NCI-H345 treated with DMSO at 0.1 percent for 48 hours (cell line): ENCODE results near the gene NOS1.
A peak's percentile ranks its signal among the peaks of the same experiment; 100 is the strongest.
"Not testable (repeated sequence)": the region's sequence is repeated elsewhere in the genome, so short reads cannot be mapped to it uniquely, and the experiment has no call there.

Experiments
- DNase-seq: peaks from one replicate; lab custom pipeline; 2025; ENCODE audit not compliant: unreplicated experiment; lab: John Stamatoyannopoulos, UW

NOS1 gene

DNA sequence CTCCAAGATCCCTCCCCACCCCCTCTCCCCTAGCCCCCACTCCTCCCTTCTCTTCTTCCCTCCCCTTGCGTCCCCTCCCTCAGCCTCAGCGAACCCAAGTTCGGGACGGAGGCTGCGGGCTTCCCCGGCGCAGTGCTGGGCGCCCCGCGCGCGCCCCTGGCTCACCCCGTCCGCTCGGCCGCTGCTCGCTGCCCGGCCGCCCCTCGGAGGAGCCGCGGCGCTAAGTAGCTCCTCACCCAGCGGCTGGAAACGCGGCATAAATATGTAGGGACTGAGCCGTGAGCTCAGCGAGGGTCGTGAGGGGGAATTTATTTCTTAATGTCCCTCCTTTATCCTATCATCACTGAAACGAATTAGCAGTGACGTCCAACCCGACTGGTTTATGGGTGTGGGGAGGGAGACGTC lies at the start of gene NOS1:
NOS1 (minus strand) TSS at position 280 of the 405 bp plus-strand sequence. CDS start 30,557 bp downstream, outside the sequence.
- no peak for DNase-seq

DNA sequence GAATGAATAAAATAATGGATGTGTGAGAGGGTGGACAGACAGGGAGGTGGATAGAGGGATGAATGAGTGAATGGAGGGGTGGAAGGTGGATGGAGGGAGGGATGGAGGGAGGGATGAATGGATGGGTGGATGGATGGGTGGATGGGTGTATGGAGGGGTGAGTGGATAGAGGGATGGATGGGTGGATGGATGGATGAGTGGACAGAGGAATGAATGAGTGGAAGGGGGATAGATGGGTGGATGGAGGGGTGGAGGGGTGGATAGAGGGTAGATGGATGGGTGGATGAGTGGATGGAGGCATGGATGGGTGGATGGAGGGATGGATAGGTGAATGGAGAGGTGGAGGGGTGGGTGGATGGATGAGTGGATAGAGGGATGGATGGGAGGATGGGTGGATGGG lies 47.9 kb upstream of the NOS1 start:
- DNase-seq: no peak

DNA sequence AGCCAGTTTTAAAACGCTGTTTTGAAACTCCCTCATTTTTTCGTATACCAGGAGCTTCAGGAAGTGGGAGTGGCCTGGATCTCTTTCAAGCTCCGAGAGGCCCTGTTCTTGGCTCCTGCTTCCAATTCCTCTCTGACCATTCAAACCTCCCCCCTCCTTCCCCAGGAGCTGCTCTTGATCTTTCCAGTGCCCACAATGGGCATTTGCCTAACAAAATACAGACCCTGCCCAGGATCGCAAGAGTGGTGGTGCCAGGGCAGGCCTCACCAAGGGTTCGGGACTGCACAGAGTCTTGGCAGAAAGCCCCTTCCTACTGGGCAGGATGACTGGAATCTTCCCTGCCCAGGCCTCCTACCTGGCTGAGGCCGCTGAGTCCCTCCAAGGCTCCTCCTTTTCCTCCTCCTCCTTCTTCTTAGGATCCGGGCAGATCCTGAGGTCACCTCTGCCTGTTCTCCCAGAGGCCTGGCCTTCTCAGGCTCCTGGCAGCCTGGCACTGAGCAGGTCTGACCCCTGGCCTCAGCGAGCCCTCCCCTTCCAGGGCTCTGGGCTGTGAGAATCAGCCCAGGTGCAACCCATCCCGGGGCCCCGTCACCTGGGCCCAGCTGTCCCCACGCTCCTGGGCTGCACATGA lies 46.9 kb upstream of the NOS1 start:
- no peak for DNase-seq

DNA sequence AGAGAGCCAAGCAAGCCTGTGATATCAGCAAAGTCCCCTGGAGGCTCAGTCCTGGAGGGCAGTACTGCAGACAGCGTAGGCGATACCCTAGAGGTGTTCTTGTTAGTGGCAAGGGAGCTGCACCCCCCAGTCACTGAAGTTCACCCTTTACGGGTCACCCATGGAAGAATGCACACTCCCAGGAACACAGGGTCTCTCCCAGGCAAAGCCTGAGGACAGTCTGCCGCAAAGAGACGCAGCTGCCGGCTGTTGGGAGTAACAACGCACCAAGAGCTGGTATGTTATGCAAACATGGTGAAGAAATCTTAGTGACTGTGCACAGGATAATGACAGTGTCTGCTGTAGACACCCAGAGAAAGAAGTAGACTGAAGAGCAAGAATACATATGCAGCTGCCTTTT lies 43.5 kb upstream of the NOS1 start:
- no peak for DNase-seq

DNA sequence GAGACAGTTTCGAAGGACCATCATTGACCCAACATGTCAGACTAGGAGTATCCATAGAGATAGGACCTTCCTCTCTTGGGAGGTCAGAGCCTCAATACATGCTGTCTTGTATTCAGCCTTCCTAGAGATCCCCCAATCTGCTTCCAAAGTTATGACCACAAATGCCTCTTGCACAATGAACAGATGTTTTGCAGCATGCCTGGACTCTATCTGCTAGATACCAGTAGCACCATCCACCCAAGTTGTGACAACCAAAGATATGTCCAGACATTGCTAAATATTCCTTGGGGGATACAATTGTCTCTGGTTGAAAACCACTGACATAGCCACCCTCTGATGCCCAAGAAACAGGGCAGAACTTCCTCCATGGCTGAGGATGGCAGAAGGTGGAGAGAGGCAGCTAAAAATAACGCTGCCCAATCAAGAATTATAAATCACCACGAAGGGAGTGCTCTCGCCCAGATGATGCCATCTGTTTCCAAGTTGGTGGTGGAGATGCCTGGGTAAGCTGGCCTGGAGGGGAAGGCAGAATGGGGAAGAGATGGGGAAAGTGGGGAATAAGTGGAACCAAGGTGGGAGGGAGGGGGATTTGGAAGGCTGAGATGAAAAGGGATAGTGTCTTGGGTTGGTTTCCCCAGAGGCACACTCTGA lies 42.9 kb upstream of the NOS1 start:
- DNase-seq: no peak

DNA sequence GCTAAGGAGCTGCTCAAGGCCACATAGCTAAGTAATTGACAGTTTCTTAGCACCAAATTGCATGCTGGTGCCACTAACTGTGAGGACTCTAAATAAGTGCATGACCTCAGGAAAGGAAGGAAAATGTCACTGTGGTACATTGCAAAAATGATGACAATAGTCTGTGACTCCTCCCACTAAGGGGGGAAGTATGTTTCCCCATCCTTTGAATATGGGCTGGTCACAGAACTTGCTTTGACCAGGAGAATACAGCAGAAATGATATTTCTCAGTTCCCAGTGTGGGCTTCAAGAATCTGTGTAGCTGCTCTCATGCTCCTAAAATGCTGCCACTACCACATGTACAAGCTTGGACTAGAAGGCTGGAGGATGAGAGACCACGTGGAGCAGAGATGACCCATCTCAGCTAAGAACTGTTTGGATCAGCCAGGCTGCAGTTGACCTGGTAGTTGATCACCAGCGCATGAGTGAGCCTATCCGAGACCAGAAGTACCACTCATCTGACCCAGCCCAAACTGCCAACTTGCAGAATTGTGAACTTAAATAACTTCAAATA lies 42.2 kb upstream of the NOS1 start:
- DNase-seq: no peak

DNA sequence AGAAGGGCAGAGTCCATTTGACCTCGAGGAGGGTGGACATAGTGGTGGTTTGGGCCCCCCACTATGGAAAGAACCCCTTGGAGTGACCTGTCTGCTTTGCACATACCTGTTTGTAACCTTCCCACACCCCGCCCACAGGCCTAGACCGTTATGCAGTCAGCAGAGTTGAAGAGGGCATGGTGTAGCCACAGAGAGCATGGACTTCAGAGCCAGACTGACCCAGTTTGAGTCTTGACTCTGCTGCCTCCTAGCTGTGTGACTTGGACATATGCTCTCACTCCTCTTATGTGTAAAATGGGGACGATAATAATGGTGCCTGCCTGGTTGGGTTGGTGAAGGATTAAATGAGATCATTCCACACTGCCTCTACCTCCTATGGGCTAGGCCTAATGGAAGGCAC lies 40.9 kb upstream of the NOS1 start:
- DNase-seq: no peak

DNA sequence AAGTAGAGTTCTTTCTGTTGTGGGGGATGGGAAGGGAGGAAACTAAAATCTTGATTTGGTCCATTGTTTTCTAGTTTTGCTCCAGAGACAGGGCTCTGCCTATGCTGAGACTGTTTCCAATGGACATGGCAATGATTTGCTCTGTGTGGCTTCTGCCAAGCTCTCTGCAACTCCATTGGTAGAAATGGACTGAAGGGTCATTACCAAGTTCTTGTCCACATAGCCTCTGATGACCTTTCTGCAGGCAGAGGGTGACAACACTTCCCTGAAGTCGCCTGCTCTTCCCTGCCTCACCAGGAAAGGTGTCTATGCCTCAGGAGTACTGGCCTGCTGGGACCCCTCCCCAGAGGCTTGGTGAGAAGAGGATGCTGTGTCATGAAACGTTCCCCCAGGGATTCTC lies 39.5 kb upstream of the NOS1 start:
- no peak for DNase-seq

DNA sequence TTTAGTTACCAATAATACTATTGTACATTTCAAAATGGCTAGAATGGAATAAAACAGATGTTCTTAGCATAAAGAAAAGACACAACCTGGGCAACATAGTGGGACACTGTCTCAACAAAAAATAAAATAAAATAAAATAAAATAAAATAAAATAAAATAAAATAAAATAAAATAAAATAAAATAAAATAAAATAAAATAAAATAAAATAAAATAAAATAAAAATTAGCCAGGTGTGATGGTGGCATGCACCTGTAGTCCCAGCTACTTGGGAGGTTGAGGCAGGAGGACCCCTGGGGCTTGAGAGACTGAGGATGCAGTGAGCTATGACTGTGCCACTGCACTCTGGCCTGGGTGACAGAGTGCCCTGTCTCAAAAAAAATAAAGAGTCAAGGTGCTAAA lies 37.1 kb upstream of the NOS1 start:
- not testable (repeated sequence) for DNase-seq

DNA sequence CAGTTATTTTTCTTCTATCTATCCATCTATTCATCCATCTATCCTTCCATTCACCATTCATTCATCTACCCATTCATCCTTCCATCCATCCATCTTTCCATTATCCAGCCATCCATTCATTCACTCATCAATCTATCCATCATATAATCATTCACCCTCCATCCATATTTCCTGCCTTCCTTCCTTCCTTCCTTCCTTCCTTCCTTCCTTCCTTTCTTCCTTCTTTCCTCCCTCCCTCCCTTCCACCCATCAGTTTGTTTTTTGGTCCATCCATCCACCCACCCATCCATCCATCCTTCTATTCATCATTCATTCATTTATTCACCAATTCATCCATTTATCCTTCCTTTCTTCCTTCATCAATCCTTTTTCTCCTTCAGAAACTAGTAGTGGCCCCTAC lies 34.3 kb upstream of the NOS1 start:
- DNase-seq: no peak

DNA sequence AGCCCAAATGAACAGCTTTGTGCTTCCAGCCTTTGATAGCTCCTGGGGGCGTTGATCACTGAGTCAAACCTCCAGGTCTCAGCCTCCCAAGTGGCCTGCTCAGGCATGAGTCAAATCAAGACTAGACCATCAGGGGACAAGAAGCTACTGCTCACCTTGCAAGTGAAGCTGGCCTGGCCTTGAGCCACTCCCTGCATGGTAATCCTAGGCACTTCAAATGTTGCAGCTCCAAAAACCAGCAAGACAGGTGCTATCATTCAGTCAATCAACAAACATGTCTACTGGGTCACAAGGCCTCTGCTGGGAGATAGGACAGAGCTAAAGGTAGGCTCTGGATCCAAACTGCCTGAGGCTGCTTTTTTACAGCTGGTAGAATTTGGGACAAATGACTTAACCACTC lies 33.1 kb upstream of the NOS1 start:
- no peak for DNase-seq

DNA sequence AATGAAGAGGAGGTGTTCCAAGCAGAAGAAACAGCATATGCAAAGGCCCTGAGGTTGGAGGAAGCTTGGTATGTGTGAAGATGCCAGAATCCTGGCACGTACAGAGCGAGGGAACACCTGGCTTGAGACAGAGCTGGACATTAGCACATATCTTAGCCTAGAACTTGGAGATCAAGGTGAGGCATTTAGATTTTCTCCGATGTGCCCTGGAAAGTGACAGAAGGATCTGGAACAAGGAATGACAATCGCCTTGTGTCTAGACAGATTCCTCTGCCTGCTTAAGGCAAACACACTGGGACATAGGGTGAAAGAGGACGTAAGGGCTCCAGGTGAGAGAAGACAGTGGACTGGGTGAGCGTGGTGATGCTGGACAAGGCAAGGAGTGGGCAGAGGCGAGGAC lies 32.2 kb upstream of the NOS1 start:
- DNase-seq: no peak

DNA sequence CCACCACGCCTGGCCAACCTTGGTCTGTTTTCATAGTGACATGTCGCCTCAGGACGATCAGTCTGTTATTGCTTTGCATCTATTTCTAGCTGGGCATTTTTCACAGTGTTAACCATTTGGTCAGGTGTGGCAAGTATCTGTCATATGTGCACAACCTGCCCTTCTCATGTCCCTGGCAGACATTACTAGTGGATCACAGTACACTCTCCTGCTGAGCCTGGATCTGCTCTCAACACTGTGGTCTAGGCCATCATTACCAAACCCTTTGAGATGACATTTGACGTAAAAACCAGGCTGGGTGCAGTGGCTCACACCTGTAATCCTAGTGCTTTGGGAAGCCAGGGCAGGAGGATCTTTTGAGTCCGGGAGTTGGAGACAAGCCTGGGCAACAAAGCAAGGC lies 29.4 kb upstream of the NOS1 start:
- DNase-seq: no peak

DNA sequence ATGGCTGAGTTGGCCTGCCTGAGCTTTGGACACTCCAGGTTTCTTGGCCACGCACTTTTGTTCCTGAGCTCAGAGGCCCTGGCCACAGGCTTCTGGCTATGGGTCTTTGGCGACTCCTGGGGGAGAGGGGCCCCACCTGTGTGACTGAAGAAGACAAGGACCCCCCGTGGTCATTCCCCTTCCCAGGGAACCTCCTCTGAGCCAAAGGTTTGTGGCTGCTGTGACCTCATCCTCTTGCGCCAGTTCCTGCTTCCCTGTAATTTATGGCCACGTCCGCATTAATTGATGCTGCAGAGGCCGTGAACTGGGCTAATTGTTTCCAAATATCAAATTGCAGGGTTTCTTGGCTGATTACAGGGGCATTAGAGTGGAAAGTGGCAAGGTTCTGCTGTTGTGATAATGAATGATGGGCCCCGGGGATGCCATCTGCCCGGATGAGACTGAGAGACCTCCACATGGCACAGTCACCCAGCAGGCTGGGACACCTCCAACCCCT lies 27.6 kb upstream of the NOS1 start:
- no peak for DNase-seq

DNA sequence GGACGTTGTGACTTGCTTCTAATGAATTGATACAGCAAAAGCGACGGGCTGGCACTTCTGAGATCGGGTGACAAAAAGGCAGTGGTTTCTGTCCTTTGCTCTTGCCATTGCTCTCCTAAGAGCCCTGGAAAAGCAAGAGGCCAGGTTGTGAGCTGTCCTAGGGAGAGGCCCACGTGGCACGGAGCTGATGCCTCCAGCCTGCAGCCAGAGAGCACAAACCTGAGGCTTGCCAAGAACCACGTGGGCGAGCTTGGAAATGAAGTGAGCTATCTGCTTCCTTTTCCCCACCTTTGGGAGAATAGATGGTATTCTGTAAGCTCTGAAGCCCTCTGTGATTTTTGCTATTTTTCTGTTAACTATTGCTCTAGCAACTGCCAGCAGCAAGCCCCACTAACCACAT lies 26.4 kb upstream of the NOS1 start:
- DNase-seq: no peak

DNA sequence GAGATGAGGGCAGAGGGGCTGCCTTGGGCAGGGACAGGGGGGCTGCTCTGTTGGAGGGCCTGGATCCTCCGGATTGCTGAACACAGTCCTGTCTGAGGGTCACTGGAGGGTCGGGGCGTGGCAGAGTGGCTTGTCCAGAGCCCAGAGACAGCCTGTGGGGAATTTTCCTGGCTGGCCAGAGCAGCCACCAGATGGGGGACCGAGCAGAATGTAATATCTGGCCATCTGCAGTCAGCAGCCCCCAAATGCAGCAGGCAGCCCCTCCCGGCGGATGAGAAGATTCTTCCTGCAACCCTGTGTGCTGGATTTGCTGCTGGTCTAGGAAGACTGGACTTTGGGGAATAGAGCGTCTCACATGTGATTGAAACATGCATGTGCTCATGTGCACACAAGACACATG lies 23.3 kb upstream of the NOS1 start:
- no peak for DNase-seq

DNA sequence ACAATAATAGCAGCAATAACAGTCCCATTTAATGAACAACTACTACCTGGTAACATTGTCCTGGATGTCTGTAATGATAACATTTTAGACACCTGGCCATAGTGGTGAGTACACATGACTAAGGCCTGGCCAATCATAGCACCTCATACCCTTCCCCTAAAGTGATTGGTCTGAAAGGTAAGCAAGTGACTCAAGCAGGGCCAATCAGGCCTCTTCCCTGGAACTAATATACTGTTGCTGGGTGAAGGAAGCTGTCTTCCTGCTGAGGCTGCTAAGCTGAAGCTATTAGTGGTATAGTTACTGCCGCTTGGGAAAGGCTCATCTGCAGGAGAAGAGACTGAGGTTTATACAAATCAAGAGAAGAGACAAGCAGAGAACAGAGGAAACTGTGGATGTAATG lies 18.7 kb upstream of the NOS1 start:
- DNase-seq: no peak

DNA sequence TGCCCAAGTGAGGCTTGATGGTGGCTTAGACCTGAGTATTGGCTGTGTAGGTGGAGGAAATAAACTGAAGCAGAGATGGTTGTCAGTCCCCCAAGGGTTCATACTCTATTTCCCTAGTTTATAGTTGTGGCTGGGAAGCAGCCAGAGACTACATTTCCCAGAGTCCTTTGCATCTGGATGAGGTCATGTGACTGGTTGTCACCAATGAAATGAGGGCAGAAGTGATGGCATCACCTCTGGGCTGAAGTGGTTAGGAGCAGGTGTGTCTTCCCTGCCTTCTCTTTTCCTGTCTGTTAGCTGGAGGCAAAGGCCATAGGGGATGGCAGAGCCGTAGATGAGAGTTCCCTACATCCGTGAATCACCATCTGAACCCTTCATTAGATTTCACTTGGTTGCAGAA lies 16.3 kb upstream of the NOS1 start:
- DNase-seq: no peak

DNA sequence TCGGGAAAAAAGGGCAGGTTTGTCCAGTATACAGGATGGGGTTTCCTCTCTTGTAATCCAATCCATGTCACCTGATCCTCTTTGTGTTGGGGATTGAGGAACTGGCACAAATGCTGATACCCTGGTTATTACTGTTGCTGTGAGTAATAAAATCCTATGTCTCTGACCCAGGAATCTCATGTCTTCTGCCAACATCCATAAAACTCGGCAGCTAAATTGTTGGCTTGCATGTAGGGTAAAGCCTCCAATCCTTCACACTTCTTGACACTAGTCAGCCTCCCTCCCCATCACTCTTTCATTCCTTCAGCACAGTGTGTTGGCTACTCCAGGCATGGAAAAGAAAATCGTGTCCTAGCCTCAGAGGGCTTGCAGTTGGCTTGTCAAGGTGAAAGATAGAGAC lies 9.2 kb upstream of the NOS1 start:
- no peak for DNase-seq

DNA sequence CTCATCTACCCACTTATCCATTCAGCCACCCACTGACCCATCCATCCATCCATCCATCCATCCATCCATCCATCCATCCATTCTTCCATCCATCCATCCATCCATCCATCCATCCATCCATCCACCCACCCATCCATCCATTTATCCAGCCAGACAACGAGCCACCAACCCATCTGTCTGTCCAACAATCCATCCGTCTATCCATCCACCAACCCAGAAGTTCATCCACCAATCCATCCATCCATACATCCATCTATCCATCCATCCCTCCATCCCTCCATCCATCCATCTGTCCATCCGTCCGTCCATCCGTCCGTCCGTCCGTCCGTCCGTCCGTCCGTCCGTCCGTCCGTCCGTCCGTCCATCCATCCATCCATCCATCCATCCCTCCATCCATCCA lies 8.6 kb upstream of the NOS1 start:
- not testable (repeated sequence) for DNase-seq

DNA sequence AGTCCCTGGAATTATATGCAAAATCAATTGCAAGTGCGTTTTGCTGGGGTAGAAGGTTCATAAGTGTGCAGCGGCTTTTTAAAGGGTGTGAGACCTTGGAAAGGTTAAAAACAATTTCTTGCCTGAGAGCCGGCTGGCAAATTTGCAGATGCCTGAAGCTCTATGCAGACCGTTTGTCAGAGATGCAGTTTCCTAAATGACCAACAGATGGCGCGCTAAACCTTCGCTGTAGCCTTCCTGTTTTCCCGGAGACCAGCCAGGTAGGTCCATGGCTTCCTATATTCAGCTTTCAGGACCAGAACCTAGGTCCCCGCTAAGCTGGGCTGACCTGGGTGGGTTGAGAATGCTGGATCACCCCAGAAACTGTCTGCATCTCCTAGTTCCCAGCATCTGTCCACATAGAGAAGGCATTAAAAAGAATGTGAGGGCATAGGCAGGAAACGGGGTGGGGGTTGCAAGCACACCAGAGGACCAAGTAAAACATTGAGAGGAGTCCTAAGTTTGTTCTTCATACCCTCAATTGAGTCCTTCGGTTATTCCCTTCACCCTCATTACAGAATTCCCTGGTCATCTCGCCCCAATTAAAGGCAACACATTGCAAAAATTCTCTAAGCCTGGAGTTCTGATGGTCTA lies 5.7 kb upstream of the NOS1 start:
- peak; percentile 59 for DNase-seq

DNA sequence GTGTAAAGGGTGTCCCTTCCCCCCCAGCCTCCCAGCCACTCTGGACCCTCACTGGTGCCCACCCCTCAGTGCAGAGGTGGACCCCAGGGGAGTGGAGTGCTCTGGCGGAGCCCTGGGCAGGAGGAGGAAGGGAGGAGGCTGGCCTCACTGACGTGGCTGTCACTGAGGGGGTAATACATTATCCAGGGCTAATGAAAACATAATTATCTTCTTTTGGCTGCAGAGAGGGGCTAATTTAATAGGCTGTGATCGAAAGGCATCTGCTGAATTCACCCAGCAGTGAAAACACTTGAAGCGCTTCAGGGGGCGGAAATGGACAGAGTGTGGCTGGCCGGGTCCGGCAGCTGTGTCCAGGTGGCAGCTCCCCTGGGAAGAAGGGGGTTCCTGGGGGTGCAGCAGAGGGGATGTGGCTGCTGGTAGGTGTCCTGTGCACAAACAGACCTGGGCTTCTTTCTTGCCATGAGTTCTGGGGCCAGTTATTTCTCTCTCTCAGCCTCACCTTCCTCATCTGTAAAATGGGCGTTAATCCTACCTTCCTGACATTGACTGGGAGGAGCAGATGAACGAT lies 3.7 kb upstream of the NOS1 start:
- no peak for DNase-seq
